NCI-H2081 (cell line): ENCODE measurements around the gene POLDIP2.

Source experiments
- DNase-seq, 2 experiments: peaks; one replicate each; lab custom pipeline; 2025; lab: John Stamatoyannopoulos, UW

POLDIP2 gene

DNA sequence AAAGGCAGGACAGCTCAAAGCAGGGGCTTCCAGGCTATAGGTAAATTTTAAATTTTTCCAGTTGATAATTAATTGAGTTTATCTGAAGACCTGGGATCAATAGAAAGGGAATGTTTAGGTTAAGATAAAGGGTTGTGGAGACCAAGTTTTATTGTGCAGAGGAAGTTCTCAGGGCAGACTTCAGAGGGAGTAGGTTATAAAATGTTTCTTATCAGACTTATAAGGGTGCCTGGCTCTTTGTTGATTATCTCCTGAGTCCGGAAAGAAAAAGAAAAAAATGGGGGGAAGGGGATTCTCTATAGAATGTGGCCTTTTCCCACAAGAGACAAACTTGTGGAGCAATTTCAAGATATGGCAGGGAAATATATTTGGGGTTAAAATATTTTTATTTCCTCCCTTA is 32.8 kb upstream of the POLDIP2 start:
- DNase-seq, result no peak

- DNase-seq, result no peak
Observed at GRCh38 chr17:28388106-28388505, 30.8 kb upstream of the POLDIP2 start.

- DNase-seq, result no peak
Observed at GRCh38 chr17:28386391-28386790, 29.1 kb upstream of the POLDIP2 start.

- no peak for DNase-seq
Observed at GRCh38 chr17:28385406-28385805, 28.1 kb upstream of the POLDIP2 start.

GRCh38 chr17:28385037-28385400 is 27.7 kb upstream of the POLDIP2 start:
- DNase-seq, result no peak

GRCh38 chr17:28384281-28385036 is 27.1 kb upstream of the POLDIP2 start:
- peak; percentile 29 to 58 for DNase-seq

DNA sequence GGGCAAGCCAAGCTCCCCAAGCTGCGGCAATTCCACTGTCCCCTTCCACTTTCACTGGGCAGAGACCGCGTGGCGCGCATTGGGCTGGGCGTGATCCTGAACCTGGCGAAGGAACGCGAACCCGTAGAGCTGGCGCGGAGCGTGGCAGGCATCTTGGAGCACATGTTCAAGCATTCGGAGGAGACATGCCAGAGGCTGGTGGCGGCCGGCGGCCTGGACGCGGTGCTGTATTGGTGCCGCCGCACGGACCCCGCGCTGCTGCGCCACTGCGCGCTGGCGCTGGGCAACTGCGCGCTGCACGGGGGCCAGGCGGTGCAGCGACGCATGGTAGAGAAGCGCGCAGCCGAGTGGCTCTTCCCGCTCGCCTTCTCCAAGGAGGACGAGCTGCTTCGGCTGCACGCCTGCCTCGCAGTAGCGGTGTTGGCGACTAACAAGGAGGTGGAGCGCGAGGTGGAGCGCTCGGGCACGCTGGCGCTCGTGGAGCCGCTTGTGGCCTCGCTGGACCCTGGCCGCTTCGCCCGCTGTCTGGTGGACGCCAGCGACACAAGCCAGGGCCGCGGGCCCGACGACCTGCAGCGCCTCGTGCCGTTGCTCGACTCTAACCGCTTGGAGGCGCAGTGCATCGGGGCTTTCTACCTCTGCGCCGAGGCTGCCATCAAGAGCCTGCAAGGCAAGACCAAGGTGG is 24.0 kb upstream of the POLDIP2 start:
- DNase-seq, result no peak

GRCh38 chr17:28379814-28380801 is 22.8 kb upstream of the POLDIP2 start:
- no peak for DNase-seq

GRCh38 chr17:28372945-28373274 is 15.6 kb upstream of the POLDIP2 start:
- DNase-seq, result no peak

DNA sequence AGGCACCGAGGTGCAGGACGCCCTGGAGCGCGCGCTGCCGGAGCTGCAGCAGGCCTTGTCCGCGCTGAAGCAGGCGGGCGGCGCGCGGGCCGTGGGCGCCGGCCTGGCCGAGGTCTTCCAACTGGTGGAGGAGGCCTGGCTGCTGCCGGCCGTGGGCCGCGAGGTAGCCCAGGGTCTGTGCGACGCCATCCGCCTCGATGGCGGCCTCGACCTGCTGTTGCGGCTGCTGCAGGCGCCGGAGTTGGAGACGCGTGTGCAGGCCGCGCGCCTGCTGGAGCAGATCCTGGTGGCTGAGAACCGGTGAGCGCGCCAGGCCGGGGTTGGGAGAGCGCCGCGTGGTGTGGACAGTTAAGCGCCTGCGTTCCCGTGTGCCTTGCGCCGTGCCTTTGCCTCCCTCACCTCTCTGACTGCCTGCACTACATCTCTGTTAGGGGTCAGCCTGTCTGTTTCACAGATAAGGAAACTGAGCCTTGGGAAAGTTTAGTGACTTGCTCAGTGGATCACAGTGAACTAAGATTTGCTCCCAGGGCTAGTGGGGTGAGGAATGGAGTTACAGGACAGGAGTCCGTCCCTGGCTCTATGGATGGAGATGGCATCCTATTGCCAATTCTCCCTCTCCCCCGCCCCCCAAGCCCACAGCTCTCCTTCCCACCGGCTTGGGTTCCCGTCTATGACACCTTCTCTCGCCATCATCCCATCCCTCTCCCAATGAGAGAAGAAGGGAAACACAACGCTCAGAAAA is 15.0 kb upstream of the POLDIP2 start:
- peak in 1 of 2 experiments; percentile 20 for DNase-seq

- DNase-seq, result peak; percentile 79 to 81
Observed at GRCh38 chr17:28371245-28372202, 14.2 kb upstream of the POLDIP2 start, which contains the start of gene SARM1. SARM1 (plus strand) TSS chr17:28371694; CDS start chr17:28372033, 339 bp downstream.

DNA sequence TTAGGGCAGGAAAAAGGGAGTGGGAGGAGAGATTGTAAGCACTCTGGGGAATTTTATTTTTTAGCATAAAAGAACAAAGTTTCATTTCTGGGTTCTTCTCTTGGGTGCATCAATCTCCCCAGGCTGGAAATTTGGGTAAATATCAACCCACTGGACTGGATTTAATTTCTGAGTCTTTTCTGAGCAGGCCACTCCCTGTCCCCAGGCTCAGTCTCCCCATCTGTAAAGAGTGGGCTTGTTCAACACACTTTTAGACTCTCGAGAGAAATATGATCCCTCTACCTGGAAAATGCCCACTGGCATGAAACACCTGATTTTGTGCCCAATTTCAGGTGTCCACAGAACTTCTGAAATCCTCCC is 13.4 kb upstream of the POLDIP2 start:
- DNase-seq, result no peak

GRCh38 chr17:28370035-28370743 is 12.9 kb upstream of the POLDIP2 start, which contains the start of gene VTN:
VTN (minus strand) TSS chr17:28370307; CDS start chr17:28370203, 104 bp downstream.
- DNase-seq, result no peak

GRCh38 chr17:28369684-28370034 is 12.3 kb upstream of the POLDIP2 start:
- DNase-seq, result no peak

- DNase-seq, result no peak
Observed at GRCh38 chr17:28368915-28369683, 11.8 kb upstream of the POLDIP2 start.

GRCh38 chr17:28368306-28368831 is 11.0 kb upstream of the POLDIP2 start:
- DNase-seq, result no peak

DNA sequence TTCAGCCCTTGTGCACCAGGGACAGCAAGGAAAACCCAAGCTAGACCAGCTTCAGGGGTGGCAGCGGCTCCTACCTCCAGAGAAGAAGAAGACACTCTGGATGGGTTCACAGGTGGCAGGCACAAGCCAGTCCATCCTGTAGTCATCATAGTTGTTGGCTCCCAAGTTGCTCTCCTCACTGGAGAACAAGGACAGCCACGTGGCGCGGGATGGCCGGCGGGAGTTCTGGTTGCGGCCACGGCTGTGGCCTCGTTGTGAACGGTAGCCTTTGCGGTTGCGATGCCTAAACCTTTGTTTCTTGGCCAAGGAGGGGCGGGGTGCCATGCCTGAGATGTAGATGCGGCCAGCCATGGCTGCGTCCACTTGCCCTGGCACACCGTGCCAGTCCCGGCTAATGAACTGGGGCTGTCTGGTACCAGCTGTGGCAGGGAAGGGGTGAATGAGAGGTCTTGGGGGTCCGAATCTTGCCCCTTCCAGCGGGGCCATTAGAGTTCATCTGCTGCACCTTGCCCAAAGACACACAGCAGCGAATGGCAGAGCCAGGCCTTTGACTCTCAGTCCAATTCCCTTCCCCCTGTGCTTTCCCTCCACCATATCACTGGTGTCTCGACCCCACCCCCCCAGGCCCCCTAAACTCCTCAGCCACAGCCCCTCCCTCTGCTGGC is 10.4 kb upstream of the POLDIP2 start:
- no peak for DNase-seq

DNA sequence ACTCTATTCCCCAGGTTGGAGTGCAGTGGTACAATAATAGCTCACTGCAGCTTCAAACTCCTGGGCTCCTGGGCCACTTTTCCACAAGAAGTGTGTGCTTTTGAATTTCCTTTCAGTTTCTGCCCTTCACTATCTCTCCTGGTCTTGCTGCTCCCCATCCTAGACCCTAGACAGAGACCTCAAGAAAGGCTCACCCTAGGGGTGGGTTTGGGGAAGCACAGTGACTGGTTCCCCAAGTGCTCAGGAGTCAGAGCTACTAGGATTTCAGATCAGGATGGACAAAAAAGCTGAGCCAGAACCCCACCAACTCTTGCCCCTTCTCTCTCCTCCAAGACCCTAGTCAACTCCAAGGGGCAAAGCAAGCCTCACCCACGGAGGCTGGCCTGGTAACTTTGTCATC is 9.3 kb upstream of the POLDIP2 start:
- DNase-seq, result no peak
